ENCODE measurements around the gene DPYSL4.

Gene DPYSL4

DNA sequence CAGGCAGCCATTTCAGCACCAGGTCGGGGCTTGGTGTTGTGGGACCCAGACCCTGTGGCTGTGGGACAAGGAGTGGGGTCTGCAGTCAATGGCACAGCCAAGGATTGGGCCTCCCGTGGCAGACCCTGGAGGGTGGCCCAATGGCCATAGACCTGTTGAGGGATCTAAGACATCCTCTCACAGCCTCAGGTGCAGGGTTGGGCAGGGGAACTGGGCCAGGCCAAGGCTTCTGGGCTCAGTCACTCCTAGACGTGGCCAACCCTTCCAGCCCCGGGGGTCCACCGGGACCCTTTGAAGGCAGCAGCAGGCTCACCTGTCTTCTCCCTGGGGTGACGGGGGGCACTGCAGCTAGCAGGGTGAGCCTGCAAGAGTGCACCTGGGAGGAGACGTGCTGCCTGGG, 45.7 kb upstream of the DPYSL4 start:
- no peak overlapping the region for H3K27ac ChIP-seq
- H3K4me3 ChIP-seq: no peak overlapping the region
- TF ChIP-seq, protein P1, sequence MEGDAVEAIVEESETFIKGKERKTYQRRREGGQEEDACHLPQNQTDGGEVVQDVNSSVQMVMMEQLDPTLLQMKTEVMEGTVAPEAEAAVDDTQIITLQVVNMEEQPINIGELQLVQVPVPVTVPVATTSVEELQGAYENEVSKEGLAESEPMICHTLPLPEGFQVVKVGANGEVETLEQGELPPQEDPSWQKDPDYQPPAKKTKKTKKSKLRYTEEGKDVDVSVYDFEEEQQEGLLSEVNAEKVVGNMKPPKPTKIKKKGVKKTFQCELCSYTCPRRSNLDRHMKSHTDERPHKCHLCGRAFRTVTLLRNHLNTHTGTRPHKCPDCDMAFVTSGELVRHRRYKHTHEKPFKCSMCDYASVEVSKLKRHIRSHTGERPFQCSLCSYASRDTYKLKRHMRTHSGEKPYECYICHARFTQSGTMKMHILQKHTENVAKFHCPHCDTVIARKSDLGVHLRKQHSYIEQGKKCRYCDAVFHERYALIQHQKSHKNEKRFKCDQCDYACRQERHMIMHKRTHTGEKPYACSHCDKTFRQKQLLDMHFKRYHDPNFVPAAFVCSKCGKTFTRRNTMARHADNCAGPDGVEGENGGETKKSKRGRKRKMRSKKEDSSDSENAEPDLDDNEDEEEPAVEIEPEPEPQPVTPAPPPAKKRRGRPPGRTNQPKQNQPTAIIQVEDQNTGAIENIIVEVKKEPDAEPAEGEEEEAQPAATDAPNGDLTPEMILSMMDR (IDR thresholded peaks at IDR 0.05): no peak
- DNase-seq (ENCODE audit: low spot score): no peak

GRCh38 chr10:132141526-132142395, 45.0 kb upstream of the DPYSL4 start:
- no peak for DNase-seq (ENCODE audit: low spot score)
- Histone ChIP-seq H3K27ac (no peak overlapping the region), H3K4me3 (no peak overlapping the region)
- TF ChIP-seq, protein P1 (IDR thresholded peaks at IDR 0.05): no peak

- Histone ChIP-seq H3K4me3 (no peak overlapping the region), H3K27ac (no peak overlapping the region)
- no peak for DNase-seq (ENCODE audit: low spot score)
- TF ChIP-seq, protein P1 (IDR thresholded peaks at IDR 0.05): peak; percentile 76
These were observed 44.2 kb upstream of the DPYSL4 start for GRCh38 chr10:132142396-132143161.

- TF ChIP-seq, protein P1 (IDR thresholded peaks at IDR 0.05): no peak
- H3K27ac ChIP-seq: no peak overlapping the region
These were observed 43.6 kb upstream of the DPYSL4 start for GRCh38 chr10:132143162-132143561.

GRCh38 chr10:132144086-132144485, 42.7 kb upstream of the DPYSL4 start:
- TF ChIP-seq, protein P1 (IDR thresholded peaks at IDR 0.05): no peak
- DNase-seq (ENCODE audit: low spot score): no peak

More at GRCh38 chr10:132143162-132143561, 43.6 kb upstream of the DPYSL4 start:
- no peak overlapping the region for H3K4me3 ChIP-seq
- DNase-seq (ENCODE audit: low spot score): no peak

GRCh38 chr10:132145002-132145401, 41.7 kb upstream of the DPYSL4 start:
- Histone ChIP-seq H3K27ac (no peak overlapping the region), H3K4me3 (no peak overlapping the region)
- TF ChIP-seq, protein P1 (IDR thresholded peaks at IDR 0.05): no peak
- DNase-seq (ENCODE audit: low spot score): no peak

More at GRCh38 chr10:132144086-132144485, 42.7 kb upstream of the DPYSL4 start:
- Histone ChIP-seq H3K27ac (no peak overlapping the region), H3K4me3 (no peak overlapping the region)
